Measurements from ENCODE around the gene WWOX.

DNA sequence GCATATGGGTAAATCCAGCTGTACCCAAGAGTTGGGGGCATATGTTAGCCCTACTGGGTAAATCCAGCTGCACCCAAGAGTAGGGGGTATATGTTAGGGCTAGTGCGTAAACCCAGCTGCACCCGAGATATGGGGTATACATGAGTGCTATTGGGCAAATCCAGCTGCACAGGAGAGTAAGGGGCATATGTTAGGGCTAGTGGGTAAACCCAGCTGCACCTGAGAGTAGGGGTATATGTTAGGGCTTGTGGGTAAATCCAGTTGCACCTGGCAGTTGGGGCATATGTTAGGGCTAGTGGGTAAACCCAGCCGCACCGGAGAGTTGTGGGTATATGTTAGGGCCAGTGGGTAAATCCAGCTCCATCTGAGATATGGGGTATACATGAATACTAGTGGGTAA is 80.9 kb downstream of the WWOX start:
- TF ChIP-seq, protein P1, sequence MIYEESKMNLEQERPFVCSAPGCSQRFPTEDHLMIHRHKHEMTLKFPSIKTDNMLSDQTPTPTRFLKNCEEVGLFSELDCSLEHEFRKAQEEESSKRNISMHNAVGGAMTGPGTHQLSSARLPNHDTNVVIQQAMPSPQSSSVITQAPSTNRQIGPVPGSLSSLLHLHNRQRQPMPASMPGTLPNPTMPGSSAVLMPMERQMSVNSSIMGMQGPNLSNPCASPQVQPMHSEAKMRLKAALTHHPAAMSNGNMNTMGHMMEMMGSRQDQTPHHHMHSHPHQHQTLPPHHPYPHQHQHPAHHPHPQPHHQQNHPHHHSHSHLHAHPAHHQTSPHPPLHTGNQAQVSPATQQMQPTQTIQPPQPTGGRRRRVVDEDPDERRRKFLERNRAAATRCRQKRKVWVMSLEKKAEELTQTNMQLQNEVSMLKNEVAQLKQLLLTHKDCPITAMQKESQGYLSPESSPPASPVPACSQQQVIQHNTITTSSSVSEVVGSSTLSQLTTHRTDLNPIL (CRISPR knock-in tag; IDR thresholded peaks at IDR 0.05; ENCODE audit: low read depth) = no peak
- TF ChIP-seq OSR1 (CRISPR knock-in tag; IDR thresholded peaks at IDR 0.05) (no peak), ESRRG (CRISPR knock-in tag; IDR thresholded peaks at IDR 0.05) (no peak), RARB (CRISPR knock-in tag; IDR thresholded peaks at IDR 0.05) (no peak), CSDC2 (CRISPR knock-in tag; IDR thresholded peaks at IDR 0.05) (no peak), TCF4 (CRISPR knock-in tag; IDR thresholded peaks at IDR 0.05; ENCODE audit: borderline replicate concordance) (no peak), ARNTL (CRISPR knock-in tag; IDR thresholded peaks at IDR 0.05; ENCODE audit: borderline replicate concordance, low read depth) (no peak)

All from SK-N-SH treated with all-trans-retinoic acid at 6 μM for 48 hours (cell line).